SK-N-SH treated with all-trans-retinoic acid at 6 μM for 48 hours (cell line): ENCODE results near the gene KLHL17.

Experiments
- GLIS3 ChIP-seq: fragments of 250-450 bp; sonication (Bioruptor Pico); IDR thresholded peaks from 2 replicates; pipeline ENCODE4 v1.5.0; 2020; ENCODE audit warnings: mild to moderate bottlenecking, moderate library complexity
- PATZ1 ChIP-seq: fragments of 250-450 bp; sonication (Bioruptor Pico); IDR thresholded peaks from 2 replicates; pipeline ENCODE4 v1.8.0; 2020; ENCODE audit warnings: mild to moderate bottlenecking, moderate library complexity, borderline replicate concordance
- SNAI2 ChIP-seq: fragments of 250-450 bp; sonication (Bioruptor Pico); IDR thresholded peaks from 2 replicates; pipeline ENCODE4 v1.5.0; 2020; ENCODE audit warnings: mild to moderate bottlenecking, moderate library complexity
- TCF4 ChIP-seq: fragments of 250-450 bp; sonication (Bioruptor Pico); IDR thresholded peaks from 2 replicates; pipeline ENCODE4 v1.8.0; 2021; ENCODE audit warnings: mild to moderate bottlenecking, moderate library complexity, borderline replicate concordance
- TSHZ2 ChIP-seq: fragments of 250-450 bp; sonication (Bioruptor Pico); IDR thresholded peaks from 2 replicates; pipeline ENCODE4 v1.5.0; 2020; ENCODE audit warnings: mild to moderate bottlenecking, moderate library complexity
- ZNF70 ChIP-seq: fragments of 450-650 bp; formaldehyde crosslinking; IDR thresholded peaks from 2 replicates; pipeline ENCODE4 v1.5.0; 2020; ENCODE audit warnings: mild to moderate bottlenecking, moderate library complexity

GRCh38 chr1:950881-951280 lies 9.5 kb upstream of the KLHL17 start:
- no peak for TF ChIP-seq PATZ1 (CRISPR knock-in tag)
- TF ChIP-seq SNAI2 (CRISPR knock-in tag), result no peak
- no peak for TF ChIP-seq TCF4
- TF ChIP-seq TSHZ2 (CRISPR knock-in tag), result no peak
- TF ChIP-seq ZNF70 (CRISPR knock-in tag), result no peak
- no peak for TF ChIP-seq GLIS3
